K562 (cell line): ENCODE data around the gene DIP2A. TPM values are rescaled to one million over a fixed set of nuclear protein-coding genes. Genes with fewer than 3 reads are reported as not detected.
A peak's percentile ranks its signal among the peaks of the same experiment; 100 is the strongest.

Source experiments
- ATAC-seq: fragments of 200-7000 bp; cut with Tn5 transposase; 3 replicates; pipeline ENCODE4 v1.9.1; 2020; ENCODE audit warnings: moderate library complexity
- BruUV-seq: library from RNA; stranded (reverse); fragments of 400-500 nt; replicated peaks from 2 replicates; lab custom pipeline; 2021; lab: Mats Ljungman, UMichigan
- CTCF ChIA-PET: fragments of 300-600 bp; formaldehyde crosslinking; extraction: SDS; loops from one replicate; lab custom pipeline; 2021; ENCODE audit warnings: low intra/inter-chr PET ratio; lab: Yijun Ruan, JAX
- POLR2A ChIA-PET: fragments of 300-600, 350-650 bp; sonication (Branson Sonifier 250); formaldehyde crosslinking; extraction: SDS; loops from one replicate; lab custom pipeline; 2021; ENCODE audit warnings: antibody characterized with exemption, inconsistent platforms; lab: Yijun Ruan, JAX
- DNase-seq, 4 experiments: peaks; one replicate each; pipeline versions ENCODE4 v3.0.0 to v3.0.0-alpha.2; 2011 to 2018; ENCODE audit warnings: low spot score in 3 of 4, mixed read lengths in 3 of 4; ENCODE audit errors: extremely low read depth in 1 of 4
- FAIRE-seq: peaks from 2 replicates; lab custom pipeline; 2011; peaks lifted over from hg19 to GRCh38; lab: Jason Lieb, UNC
- H2AFZ ChIP-seq: 2 replicates; pipeline ENCODE4 v1.6.0; 2011; ENCODE audit warnings: low read depth, low read length, control low read depth, inconsistent platforms
- H3K27ac ChIP-seq: fragments of 200-600 bp; 3 replicates; pipeline ENCODE4 v1.8.0; 2011; ENCODE audit warnings: low read depth, mild to moderate bottlenecking, control low read depth, inconsistent platforms, low read length, moderate library complexity, mixed read lengths; ENCODE audit errors: extremely low read depth
- H3K27me3 ChIP-seq, 2 experiments: fragments of 300-600 bp in 1 of 2; 2 replicates in 1 of 2; 3 replicates in 1 of 2; pipeline versions ENCODE4 v1.6.0 to v1.8.0; 2011; ENCODE audit warnings: inconsistent platforms in 2 of 2, low read length in 2 of 2, mild to moderate bottlenecking in 1 of 2, mixed read lengths in 1 of 2, moderate library complexity in 1 of 2; ENCODE audit not compliant: control insufficient read depth in 2 of 2, insufficient read depth in 2 of 2
- H3K36me3 ChIP-seq: fragments of 300-600 bp; 3 replicates; pipeline ENCODE4 v1.8.0; 2011; ENCODE audit warnings: mild to moderate bottlenecking, low read length, inconsistent platforms; ENCODE audit not compliant: control insufficient read depth, insufficient read depth
- H3K4me1 ChIP-seq, 2 experiments: fragments of 200-600 bp in 1 of 2; replicated peaks in 1 of 2; 2 replicates in 1 of 2; 3 replicates in 1 of 2; pipeline versions ENCODE4 v1.5.1 to v1.8.0; 2011; ENCODE audit warnings: inconsistent platforms in 2 of 2, low read length in 2 of 2, mild to moderate bottlenecking in 1 of 2, mixed read lengths in 1 of 2, moderate library complexity in 1 of 2; ENCODE audit not compliant: control insufficient read depth in 2 of 2, insufficient read depth in 2 of 2
- H3K4me2 ChIP-seq: 2 replicates; pipeline ENCODE4 v1.6.1; 2011; ENCODE audit warnings: low read length, control low read depth, inconsistent platforms, mixed read lengths; ENCODE audit not compliant: insufficient read depth
- H3K4me3 ChIP-seq: fragments of 200-600 bp; sonication (generic), shearing (Covaris generic); 2 replicates; pipeline ENCODE4 v1.5.1; 2016; ENCODE audit warnings: control low read depth, inconsistent platforms
- H3K79me2 ChIP-seq: fragments of 200-600 bp; 3 replicates; pipeline ENCODE4 v1.8.0; 2011; ENCODE audit warnings: low read length, inconsistent platforms; ENCODE audit not compliant: control insufficient read depth, insufficient read depth
- H3K9ac ChIP-seq, 2 experiments: 2 replicates each; pipeline versions ENCODE4 v1.6.0 to v1.6.1; 2011; ENCODE audit warnings: low read depth in 2 of 2, low read length in 2 of 2, control low read depth in 1 of 2, inconsistent platforms in 1 of 2, mild to moderate bottlenecking in 1 of 2, mixed read lengths in 1 of 2; ENCODE audit not compliant: insufficient read depth in 1 of 2
- H3K9me1 ChIP-seq: one replicate; pipeline ENCODE4 v1.6.0; 2011; ENCODE audit warnings: inconsistent platforms, mild to moderate bottlenecking, low read length, moderate library complexity; ENCODE audit not compliant: control insufficient read depth, insufficient read depth
- H3K9me3 ChIP-seq: replicated peaks from 2 replicates; pipeline ENCODE4 v1.5.1; 2011; ENCODE audit warnings: low read depth, low read length, inconsistent platforms; ENCODE audit not compliant: control insufficient read depth, insufficient read depth
- H4K20me1 ChIP-seq: replicated peaks from 2 replicates; pipeline ENCODE4 v1.6.1; 2011; ENCODE audit warnings: low read length, inconsistent platforms, mixed read lengths; ENCODE audit not compliant: control insufficient read depth, insufficient read depth
- ATF1 ChIP-seq, 2 experiments: fragments of 450-650 bp in 1 of 2; IDR thresholded peaks; 2 replicates each; pipeline ENCODE4 v1.6.1; 2016; ENCODE audit warnings: missing compliant biosample characterization in 1 of 2, missing genetic modification characterization in 1 of 2
- GABPA ChIP-seq: fragments of 200-800 bp; sonication (Bioruptor generic); conservative IDR thresholded peaks from 2 replicates; pipeline ENCODE4 v1.6.1; 2016; ENCODE audit warnings: low read depth, missing genetic modification characterization, missing compliant biosample characterization
- KLF1 ChIP-seq: fragments of 450-650 bp; IDR thresholded peaks from 2 replicates; pipeline ENCODE4 v1.6.1; 2016; ENCODE audit warnings: missing genetic modification characterization, missing compliant biosample characterization
- RAD51 ChIP-seq: fragments of 450-650 bp; IDR thresholded peaks from 2 replicates; pipeline ENCODE4 v1.7.1; 2016; ENCODE audit warnings: low read depth, mild to moderate bottlenecking, borderline replicate concordance
- U2AF1 ChIP-seq: fragments of 200-400 bp; formaldehyde crosslinking; optimal IDR thresholded peaks from 2 replicates; pipeline ENCODE3; 2017; ENCODE audit warnings: mild to moderate bottlenecking, low read depth, low read length, moderate library complexity
- ZNF124 ChIP-seq: sonication (generic); formaldehyde crosslinking; IDR thresholded peaks from 2 replicates; pipeline ENCODE4 v1.8.1; 2022; ENCODE audit warnings: missing genetic modification reagents
- WGBS: fragments of 100-300 bp; shearing (Covaris generic); methylation state at CpG from one replicate; pipeline ENCODE4 v1.1.6; 2016; ENCODE audit warnings: low coverage, mixed read lengths; ENCODE audit not compliant: insufficient coverage; ENCODE audit errors: missing lambda C conversion rate; 5-methylcytosine and 5-hydroxymethylcytosine counted together
- in situ Hi-C: fragments of 300-500 bp; cut with MboI; formaldehyde crosslinking; loops from 4 replicates; pipeline ENCODE4 v1.15.0; 2018; ENCODE audit warnings: inconsistent platforms, mixed read lengths
- intact Hi-C: fragments of 100-400 bp; cut with micrococcal nuclease; formaldehyde crosslinking; loops from 2 replicates; pipeline ENCODE4 v1.14.2; 2022
- polyA plus RNA-seq, 8 experiments: library from polyadenylated mRNA; depleted of rRNA in 4 of 8; stranded (reverse) in 5 of 8; unstranded in 3 of 8; fragments of >200 nt; fragmentation: Nextera tagmentation in 2 of 8; fragmentation: Illumina TruSeq in 1 of 8; extraction: Ambion mirVana in 2 of 8; extraction: Trizol in 1 of 8; gene quantifications; 2 replicates each; pipeline versions ENCODE4 v1.2.1 to v1.2.3, GENCODE V29; 2011 to 2014; ENCODE audit warnings: inconsistent platforms in 1 of 8, missing spikeins in 1 of 8
- total RNA-seq, 7 experiments: library from RNA; depleted of rRNA in 6 of 7; stranded (reverse); fragments of >200 nt in 6 of 7; fragmentation: Illumina TruSeq in 2 of 7; extraction: Trizol in 2 of 7; gene quantifications; 2 replicates each; pipeline versions ENCODE4 v1.2.1 to v1.2.3, GENCODE V29; 2011 to 2021; ENCODE audit warnings: low replicate concordance in 1 of 7
- TF ChIP-seq, protein P1 (sequence below): fragments of 250-450 bp; sonication (Bioruptor Pico); IDR thresholded peaks from 2 replicates; pipeline ENCODE4 v1.8.0; 2022; ENCODE audit warnings: moderate library complexity, mild to moderate bottlenecking, inconsistent platforms
- TF ChIP-seq, protein P2 (sequence below): sonication (generic); formaldehyde crosslinking; IDR thresholded peaks from 2 replicates; pipeline ENCODE4 v1.8.1; 2023; ENCODE audit warnings: mild to moderate bottlenecking, missing genetic modification reagents

Gene DIP2A
- total and polyA plus RNA-seq, 9 of the 15 experiments (the other 6 are each of a cell fraction or from before 2014, with no cell fraction given) = 4.3 to 34.5 (median 20.3) TPM

DNA sequence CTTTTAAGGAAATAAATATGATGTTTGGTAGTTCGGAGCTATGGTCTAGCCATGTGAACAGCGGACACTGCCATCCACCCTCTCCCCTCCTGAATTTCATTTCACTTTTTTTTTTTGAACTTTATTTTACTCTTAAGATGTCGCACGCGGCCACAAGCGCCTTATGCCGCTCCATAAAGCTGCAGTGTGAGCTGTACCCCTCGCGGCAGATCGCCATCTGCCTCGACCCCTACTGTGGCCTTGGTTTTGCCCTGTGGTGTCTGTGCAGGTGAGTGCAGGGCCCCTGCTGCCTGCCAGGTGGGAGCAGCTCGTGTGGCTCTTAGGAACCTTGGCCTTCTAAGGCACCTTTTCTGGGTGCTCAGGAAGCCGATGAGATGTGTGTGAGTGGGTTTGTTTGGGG lies 98.1 kb downstream of the DIP2A start:
- Histone ChIP-seq H3K9me1 (no peaks in the 10 kb centered on the region), H3K27me3 (no peaks in the 10 kb centered on the region), H3K79me2 (no peaks in the 10 kb centered on the region), H3K9me3 (no peaks in the 10 kb centered on the region), H3K4me3 (no peak overlapping the region), H4K20me1 (no peaks in the 10 kb centered on the region), H2AFZ (no peak overlapping the region), H3K36me3 (peaks cover 55% of the 10 kb centered on the region; the same call in 2 of the 3 replicates), H3K9ac (no peak overlapping the region), H3K4me2 (no peak overlapping the region), H3K27ac (no peak overlapping the region), H3K4me1 (peaks cover 0 to 24% of the 10 kb centered on the region in 2 experiments; a peak in 2 of 5 replicates)
- POLR2A ChIA-PET = no interaction called here
- no peak for DNase-seq
- WGBS = 94% methylated on average over 13 of the region's 13 CpGs
- TF ChIP-seq KLF1 = no peak
- TF ChIP-seq, protein P1, sequence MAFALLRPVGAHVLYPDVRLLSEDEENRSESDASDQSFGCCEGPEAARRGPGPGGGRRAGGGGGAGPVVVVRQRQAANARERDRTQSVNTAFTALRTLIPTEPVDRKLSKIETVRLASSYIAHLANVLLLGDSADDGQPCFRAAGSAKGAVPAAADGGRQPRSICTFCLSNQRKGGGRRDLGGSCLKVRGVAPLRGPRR (CRISPR knock-in tag) = no peak
- TF ChIP-seq RAD51 = no peak
- no peak for TF ChIP-seq ATF1 (CRISPR knock-in tag; IDR thresholded peaks at IDR 0.05)
- TF ChIP-seq ATF1 (tag; IDR thresholded peaks at IDR 0.05) = no peak
- TF ChIP-seq, protein P2, sequence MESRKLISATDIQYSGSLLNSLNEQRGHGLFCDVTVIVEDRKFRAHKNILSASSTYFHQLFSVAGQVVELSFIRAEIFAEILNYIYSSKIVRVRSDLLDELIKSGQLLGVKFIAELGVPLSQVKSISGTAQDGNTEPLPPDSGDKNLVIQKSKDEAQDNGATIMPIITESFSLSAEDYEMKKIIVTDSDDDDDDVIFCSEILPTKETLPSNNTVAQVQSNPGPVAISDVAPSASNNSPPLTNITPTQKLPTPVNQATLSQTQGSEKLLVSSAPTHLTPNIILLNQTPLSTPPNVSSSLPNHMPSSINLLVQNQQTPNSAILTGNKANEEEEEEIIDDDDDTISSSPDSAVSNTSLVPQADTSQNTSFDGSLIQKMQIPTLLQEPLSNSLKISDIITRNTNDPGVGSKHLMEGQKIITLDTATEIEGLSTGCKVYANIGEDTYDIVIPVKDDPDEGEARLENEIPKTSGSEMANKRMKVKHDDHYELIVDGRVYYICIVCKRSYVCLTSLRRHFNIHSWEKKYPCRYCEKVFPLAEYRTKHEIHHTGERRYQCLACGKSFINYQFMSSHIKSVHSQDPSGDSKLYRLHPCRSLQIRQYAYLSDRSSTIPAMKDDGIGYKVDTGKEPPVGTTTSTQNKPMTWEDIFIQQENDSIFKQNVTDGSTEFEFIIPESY = peak; percentile 71
- no peak for TF ChIP-seq GABPA
- TF ChIP-seq U2AF1 = no peak
- TF ChIP-seq ZNF124 (CRISPR knock-in tag) = no peak
- in situ Hi-C loops = no loop called here
- BruUV-seq = no TSS peak
- CTCF ChIA-PET = no interaction called here
- intact Hi-C loops = no loop called here
- ATAC-seq = no peak
- no peak for FAIRE-seq
